Measurements from ENCODE around the gene PPARG.
A peak's percentile ranks its signal among the peaks of the same experiment; 100 is the strongest.
"Not testable (repeated sequence)": the region's sequence is repeated elsewhere in the genome, so short reads cannot be mapped to it uniquely, and the experiment has no call there.

Gene PPARG

DNA sequence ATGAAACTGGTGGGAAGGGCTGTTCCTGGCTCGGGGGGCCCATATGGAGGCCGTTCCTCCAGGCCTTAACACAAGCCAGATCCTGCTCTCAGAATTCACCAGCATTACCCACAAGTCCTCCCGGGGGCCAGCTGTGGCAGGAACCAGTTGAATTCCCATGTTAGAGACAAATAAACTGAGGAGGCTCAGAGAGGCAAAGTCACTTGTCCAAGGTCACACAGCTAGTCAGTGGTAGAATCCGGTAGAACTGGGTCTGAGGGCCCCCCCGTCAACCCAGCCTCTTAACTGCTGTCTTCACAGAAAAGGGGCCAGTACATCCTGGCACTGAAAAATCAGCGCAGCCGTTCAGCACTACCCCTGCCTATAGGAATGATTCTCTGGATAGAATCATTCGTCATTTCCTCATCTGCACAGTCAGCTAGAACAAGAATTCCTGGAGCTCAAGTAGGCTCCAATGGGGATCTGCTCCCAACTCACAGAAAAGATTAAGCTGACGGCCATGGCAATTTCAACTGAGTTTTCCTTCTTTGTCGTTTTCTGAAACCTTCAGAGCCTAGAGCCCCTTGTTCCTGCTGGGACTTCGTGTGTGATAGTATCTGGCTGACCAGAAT, 183.2 kb downstream of the PPARG start:
- no peak overlapping the region for H2AFZ ChIP-seq (ENCODE audit: low read length, unreplicated experiment)
- H3K27me3 ChIP-seq (ENCODE audit: insufficient read depth, low read length): no peaks in the 10 kb centered on the region
- no peak overlapping the region for H3K27ac ChIP-seq (ENCODE audit: low read depth, low read length)
- no peaks in the 10 kb centered on the region for H3K36me3 ChIP-seq (ENCODE audit: insufficient read depth, low read length)
- peaks cover 23% of the 10 kb centered on the region for H3K4me1 ChIP-seq (ENCODE audit: control insufficient read depth, insufficient read depth, low read length, unreplicated experiment)
- no peak overlapping the region for H3K4me3 ChIP-seq (ENCODE audit: low read depth, low read length)
- no peaks in the 10 kb centered on the region for H3K79me2 ChIP-seq (ENCODE audit: control insufficient read depth, insufficient read depth, low read length, unreplicated experiment)

DNA sequence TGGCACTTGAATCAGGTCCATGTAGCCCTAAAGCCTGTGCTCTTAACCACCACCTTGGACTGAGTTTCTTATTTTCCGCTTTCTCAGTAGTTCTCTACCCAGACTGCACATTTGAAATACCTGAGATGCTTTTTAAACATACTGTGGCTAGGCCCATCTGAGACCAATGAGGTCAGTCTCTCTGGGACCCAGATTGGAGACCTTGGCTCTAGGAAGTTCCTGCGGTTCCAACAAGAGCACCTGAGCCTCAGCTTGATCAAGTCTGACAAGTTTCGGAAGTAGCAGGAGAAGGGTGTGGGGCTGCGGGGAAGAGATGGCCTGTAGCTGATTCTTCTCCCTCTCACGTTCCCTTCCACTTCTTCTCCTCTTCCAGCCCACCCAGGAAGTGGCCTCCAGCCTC, 183.9 kb downstream of the PPARG start:
- no peak overlapping the region for H3K27ac ChIP-seq (ENCODE audit: low read depth, low read length)

GRCh38 chr3:12473511-12473910, 184.6 kb downstream of the PPARG start:
- no peak overlapping the region for H2AFZ ChIP-seq (ENCODE audit: low read length, unreplicated experiment)
- H3K4me1 ChIP-seq (ENCODE audit: control insufficient read depth, insufficient read depth, low read length, unreplicated experiment): peaks cover 23% of the 10 kb centered on the region
- H3K27ac ChIP-seq (ENCODE audit: low read depth, low read length): no peak overlapping the region
- H3K79me2 ChIP-seq (ENCODE audit: control insufficient read depth, insufficient read depth, low read length, unreplicated experiment): no peaks in the 10 kb centered on the region
- no peaks in the 10 kb centered on the region for H3K36me3 ChIP-seq (ENCODE audit: insufficient read depth, low read length)
- no peak overlapping the region for H3K4me3 ChIP-seq (ENCODE audit: low read depth, low read length)
- H3K27me3 ChIP-seq (ENCODE audit: insufficient read depth, low read length): no peaks in the 10 kb centered on the region

More for the DNA sequence above, 183.9 kb downstream of the PPARG start:
- Histone ChIP-seq H2AFZ (ENCODE audit: low read length, unreplicated experiment) (no peak overlapping the region), H3K4me3 (ENCODE audit: low read depth, low read length) (no peak overlapping the region), H3K4me1 (ENCODE audit: control insufficient read depth, insufficient read depth, low read length, unreplicated experiment) (peaks cover 23% of the 10 kb centered on the region), H3K79me2 (ENCODE audit: control insufficient read depth, insufficient read depth, low read length, unreplicated experiment) (no peaks in the 10 kb centered on the region), H3K36me3 (ENCODE audit: insufficient read depth, low read length) (no peaks in the 10 kb centered on the region), H3K27me3 (ENCODE audit: insufficient read depth, low read length) (no peaks in the 10 kb centered on the region)

- Histone ChIP-seq H3K27me3 (ENCODE audit: insufficient read depth, low read length) (no peaks in the 10 kb centered on the region), H2AFZ (ENCODE audit: low read length, unreplicated experiment) (peak overlapping the region; percentile 68), H3K36me3 (ENCODE audit: insufficient read depth, low read length) (no peaks in the 10 kb centered on the region), H3K79me2 (ENCODE audit: control insufficient read depth, insufficient read depth, low read length, unreplicated experiment) (no peaks in the 10 kb centered on the region), H3K4me1 (ENCODE audit: control insufficient read depth, insufficient read depth, low read length, unreplicated experiment) (peaks cover 20% of the 10 kb centered on the region), H3K4me3 (ENCODE audit: low read depth, low read length) (no peak overlapping the region), H3K27ac (ENCODE audit: low read depth, low read length) (peak overlapping the region; percentile 55)
These were observed 187.5 kb downstream of the PPARG start for GRCh38 chr3:12476238-12476897.

GRCh38 chr3:12477256-12477655, 188.4 kb downstream of the PPARG start:
- Histone ChIP-seq H3K27me3 (ENCODE audit: insufficient read depth, low read length) (no peaks in the 10 kb centered on the region), H3K4me3 (ENCODE audit: low read depth, low read length) (no peak overlapping the region), H3K36me3 (ENCODE audit: insufficient read depth, low read length) (no peaks in the 10 kb centered on the region), H2AFZ (ENCODE audit: low read length, unreplicated experiment) (no peak overlapping the region), H3K79me2 (ENCODE audit: control insufficient read depth, insufficient read depth, low read length, unreplicated experiment) (no peaks in the 10 kb centered on the region), H3K4me1 (ENCODE audit: control insufficient read depth, insufficient read depth, low read length, unreplicated experiment) (peaks cover 18% of the 10 kb centered on the region), H3K27ac (ENCODE audit: low read depth, low read length) (0 out of 2 replicates have a peak overlapping the region, but pooled peaks have one; percentile 55)

GRCh38 chr3:12478326-12478725, 189.5 kb downstream of the PPARG start:
- no peak overlapping the region for H2AFZ ChIP-seq (ENCODE audit: low read length, unreplicated experiment)
- H3K27me3 ChIP-seq (ENCODE audit: insufficient read depth, low read length): no peaks in the 10 kb centered on the region
- no peak overlapping the region for H3K27ac ChIP-seq (ENCODE audit: low read depth, low read length)
- no peaks in the 10 kb centered on the region for H3K79me2 ChIP-seq (ENCODE audit: control insufficient read depth, insufficient read depth, low read length, unreplicated experiment)
- no peak overlapping the region for H3K4me3 ChIP-seq (ENCODE audit: low read depth, low read length)
- H3K36me3 ChIP-seq (ENCODE audit: insufficient read depth, low read length): no peaks in the 10 kb centered on the region
- H3K4me1 ChIP-seq (ENCODE audit: control insufficient read depth, insufficient read depth, low read length, unreplicated experiment): peaks cover 18% of the 10 kb centered on the region

DNA sequence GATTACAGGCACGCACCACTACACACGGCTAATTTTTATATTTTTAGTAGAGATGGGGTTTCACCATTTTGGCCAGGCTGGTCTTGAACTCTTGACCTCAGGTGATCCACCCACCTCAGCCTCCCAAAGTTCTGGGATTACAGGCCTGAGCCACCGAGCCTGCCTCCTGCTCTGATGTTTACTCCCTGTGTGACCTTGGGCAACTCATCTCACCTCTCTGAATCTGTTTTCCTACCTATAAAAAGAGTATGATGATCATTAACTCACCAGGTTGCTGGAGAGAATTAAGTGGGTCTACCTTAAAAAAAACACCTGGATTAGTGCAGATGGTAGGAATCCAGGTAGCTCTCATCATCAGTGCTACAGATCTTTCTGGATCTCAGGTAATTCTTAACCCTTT, 190.3 kb downstream of the PPARG start:
- H3K27me3 ChIP-seq (ENCODE audit: insufficient read depth, low read length); H3K36me3 ChIP-seq (ENCODE audit: insufficient read depth, low read length); H3K4me3 ChIP-seq (ENCODE audit: low read depth, low read length); H3K27ac ChIP-seq (ENCODE audit: low read depth, low read length); H3K79me2 ChIP-seq (ENCODE audit: control insufficient read depth, insufficient read depth, low read length, unreplicated experiment): not testable (repeated sequence)
- peaks cover 23% of the 10 kb centered on the region for H3K4me1 ChIP-seq (ENCODE audit: control insufficient read depth, insufficient read depth, low read length, unreplicated experiment)
- peak overlapping the region; percentile 58 for H2AFZ ChIP-seq (ENCODE audit: low read length, unreplicated experiment)

- Histone ChIP-seq H3K79me2 (ENCODE audit: control insufficient read depth, insufficient read depth, low read length, unreplicated experiment) (peaks cover 4% of the 10 kb centered on the region), H3K4me1 (ENCODE audit: control insufficient read depth, insufficient read depth, low read length, unreplicated experiment) (peaks cover 24% of the 10 kb centered on the region), H3K4me3 (ENCODE audit: low read depth, low read length) (no peak overlapping the region), H2AFZ (ENCODE audit: low read length, unreplicated experiment) (peak overlapping the region; percentile 76), H3K36me3 (ENCODE audit: insufficient read depth, low read length) (no peaks in the 10 kb centered on the region), H3K27me3 (ENCODE audit: insufficient read depth, low read length) (no peaks in the 10 kb centered on the region), H3K27ac (ENCODE audit: low read depth, low read length) (no peak overlapping the region)
These were observed 191.1 kb downstream of the PPARG start for GRCh38 chr3:12479919-12480427.

GRCh38 chr3:12483410-12483809, 194.5 kb downstream of the PPARG start:
- Histone ChIP-seq H3K79me2 (ENCODE audit: control insufficient read depth, insufficient read depth, low read length, unreplicated experiment) (peaks cover 28% of the 10 kb centered on the region), H2AFZ (ENCODE audit: low read length, unreplicated experiment) (no peak overlapping the region), H3K36me3 (ENCODE audit: insufficient read depth, low read length) (no peaks in the 10 kb centered on the region), H3K4me1 (ENCODE audit: control insufficient read depth, insufficient read depth, low read length, unreplicated experiment) (peaks cover 21% of the 10 kb centered on the region), H3K4me3 (ENCODE audit: low read depth, low read length) (peak overlapping the region; percentile 84), H3K27ac (ENCODE audit: low read depth, low read length) (no peak overlapping the region), H3K27me3 (ENCODE audit: insufficient read depth, low read length) (no peaks in the 10 kb centered on the region)

GRCh38 chr3:12483872-12484197, 195.0 kb downstream of the PPARG start:
- Histone ChIP-seq H3K79me2 (ENCODE audit: control insufficient read depth, insufficient read depth, low read length, unreplicated experiment) (peaks cover 28% of the 10 kb centered on the region), H3K4me1 (ENCODE audit: control insufficient read depth, insufficient read depth, low read length, unreplicated experiment) (peaks cover 21% of the 10 kb centered on the region), H3K27ac (ENCODE audit: low read depth, low read length) (no peak overlapping the region), H3K4me3 (ENCODE audit: low read depth, low read length) (peak overlapping the region; percentile 84), H3K27me3 (ENCODE audit: insufficient read depth, low read length) (no peaks in the 10 kb centered on the region), H2AFZ (ENCODE audit: low read length, unreplicated experiment) (peak overlapping the region; percentile 40), H3K36me3 (ENCODE audit: insufficient read depth, low read length) (no peaks in the 10 kb centered on the region)
